GM12875 (cell line): ENCODE data around the gene PROSER3.

Source experiments
- H3K4me3 ChIP-seq: one replicate; pipeline ENCODE4 v1.5.1; 2011; ENCODE audit warnings: low read depth, low read length, control low read depth
- CTCF ChIP-seq: IDR thresholded peaks from 2 replicates; pipeline ENCODE4 v1.5.1; 2011; ENCODE audit warnings: low read depth, mild to moderate bottlenecking, control low read depth, inconsistent platforms, low read length, moderate library complexity, borderline replicate concordance; ENCODE audit not compliant: insufficient read depth

Gene PROSER3

GRCh38 chr19:35734273-35734672 lies 23.7 kb upstream of the PROSER3 start:
- TF ChIP-seq CTCF = no peak

GRCh38 chr19:35734889-35735288 lies 23.1 kb upstream of the PROSER3 start:
- TF ChIP-seq CTCF = no peak
- no peak overlapping the region for H3K4me3 ChIP-seq

More at GRCh38 chr19:35734273-35734672, 23.7 kb upstream of the PROSER3 start:
- H3K4me3 ChIP-seq = no peak overlapping the region

GRCh38 chr19:35736913-35737886 lies 20.8 kb upstream of the PROSER3 start:
- no peak; the same call in 1 of the 2 replicates for TF ChIP-seq CTCF
- H3K4me3 ChIP-seq = no peak overlapping the region

GRCh38 chr19:35738021-35738886 lies 19.7 kb upstream of the PROSER3 start:
- no peak for TF ChIP-seq CTCF
- H3K4me3 ChIP-seq = no peak overlapping the region

- no peak for TF ChIP-seq CTCF
- H3K4me3 ChIP-seq = no peak overlapping the region
Measured at GRCh38 chr19:35738887-35739229, 19.1 kb upstream of the PROSER3 start.

- H3K4me3 ChIP-seq = peak overlapping the region; percentile 72
- TF ChIP-seq CTCF = no peak
Measured at GRCh38 chr19:35739275-35740107, 18.5 kb upstream of the PROSER3 start.
